ENCODE measurements around the gene KLHL2.

- TF ChIP-seq CTCF (IDR thresholded peaks at IDR 0.05) (no peak), EZH2 (IDR thresholded peaks at IDR 0.05) (no peak)
Measured at GRCh38 chr4:165288226-165288625, 80.9 kb downstream of the KLHL2 start.
